ENCODE data around the gene MARCHF6.

GRCh38 chr5:10311595-10312425 is 41.7 kb upstream of the MARCHF6 start:
- no peak for TF ChIP-seq GATA2 (IDR thresholded peaks at IDR 0.05; ENCODE audit: low read depth, low read length)
- no peak for TF ChIP-seq GATA3 (IDR thresholded peaks at IDR 0.05; ENCODE audit: low read depth, low read length)
